OCI-LY3 (cell line): Measurements from ENCODE around the gene MPC1.

ENCODE experiments used
- EZH2phosphoT487 ChIP-seq: fragments of 200-600 bp; shearing (Covaris generic); IDR thresholded peaks from 2 replicates; pipeline ENCODE4 v1.6.1; 2018; ENCODE audit warnings: antibody characterized with exemption, mixed run types, low read depth
- TF ChIP-seq, protein P1 (sequence below): fragments of 200-600, 300-600 bp; sonication (generic); IDR thresholded peaks from 2 replicates; pipeline ENCODE4 v1.5.1; 2014; ENCODE audit warnings: antibody characterized with exemption, low read length, low read depth

DNA sequence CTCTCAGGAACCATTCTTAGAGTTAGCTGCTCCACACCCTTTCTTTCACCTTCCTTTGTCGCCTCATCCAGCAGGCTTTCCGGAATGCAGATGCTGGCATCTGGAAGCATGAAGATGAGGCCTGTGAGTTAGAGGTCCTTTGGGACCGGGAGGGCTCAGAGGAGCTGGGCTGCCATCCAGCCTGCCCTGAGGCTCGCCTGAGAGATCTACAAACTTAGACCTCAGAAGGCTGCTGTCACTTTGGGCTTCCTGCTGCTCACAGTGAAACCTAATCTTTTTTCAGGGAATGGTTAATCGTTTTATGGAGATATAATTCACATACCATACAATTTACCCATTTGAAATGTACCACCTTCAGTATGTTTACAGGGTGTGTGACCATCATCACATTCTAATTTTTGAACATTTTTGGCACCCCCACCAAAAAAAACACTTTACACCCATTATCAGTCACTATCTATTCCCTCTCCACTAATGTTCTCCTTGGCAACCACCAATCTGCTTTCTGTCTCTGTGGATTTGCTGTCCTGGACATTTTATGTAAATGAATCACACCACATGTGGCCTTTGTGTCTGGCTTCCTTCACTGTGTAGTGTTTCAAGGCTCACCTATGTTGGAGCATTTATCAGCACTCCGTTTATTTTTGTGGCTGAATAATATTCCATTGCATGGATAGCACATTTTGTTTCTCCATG lies 20.0 kb upstream of the MPC1 start:
- TF ChIP-seq, protein P1, sequence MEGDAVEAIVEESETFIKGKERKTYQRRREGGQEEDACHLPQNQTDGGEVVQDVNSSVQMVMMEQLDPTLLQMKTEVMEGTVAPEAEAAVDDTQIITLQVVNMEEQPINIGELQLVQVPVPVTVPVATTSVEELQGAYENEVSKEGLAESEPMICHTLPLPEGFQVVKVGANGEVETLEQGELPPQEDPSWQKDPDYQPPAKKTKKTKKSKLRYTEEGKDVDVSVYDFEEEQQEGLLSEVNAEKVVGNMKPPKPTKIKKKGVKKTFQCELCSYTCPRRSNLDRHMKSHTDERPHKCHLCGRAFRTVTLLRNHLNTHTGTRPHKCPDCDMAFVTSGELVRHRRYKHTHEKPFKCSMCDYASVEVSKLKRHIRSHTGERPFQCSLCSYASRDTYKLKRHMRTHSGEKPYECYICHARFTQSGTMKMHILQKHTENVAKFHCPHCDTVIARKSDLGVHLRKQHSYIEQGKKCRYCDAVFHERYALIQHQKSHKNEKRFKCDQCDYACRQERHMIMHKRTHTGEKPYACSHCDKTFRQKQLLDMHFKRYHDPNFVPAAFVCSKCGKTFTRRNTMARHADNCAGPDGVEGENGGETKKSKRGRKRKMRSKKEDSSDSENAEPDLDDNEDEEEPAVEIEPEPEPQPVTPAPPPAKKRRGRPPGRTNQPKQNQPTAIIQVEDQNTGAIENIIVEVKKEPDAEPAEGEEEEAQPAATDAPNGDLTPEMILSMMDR = no peak
- TF ChIP-seq EZH2phosphoT487 = no peak
